ENCODE results near the gene CD300C.
"Not testable (repeated sequence)": the region's sequence is repeated elsewhere in the genome, so short reads cannot be mapped to it uniquely, and the experiment has no call there.

The CD300C gene

GRCh38 chr17:74508156-74508555, 37.8 kb downstream of the CD300C start:
- Histone ChIP-seq H3K9me3 (ENCODE audit: control insufficient read depth, insufficient read depth, low read length) (no peaks in the 10 kb centered on the region), H3K4me3 (ENCODE audit: low read depth, low read length) (no peak overlapping the region), H3K36me3 (ENCODE audit: control insufficient read depth, insufficient read depth, low read length) (no peaks in the 10 kb centered on the region), H3K9ac (ENCODE audit: low read depth, low read length) (no peak overlapping the region), H3K4me1 (ENCODE audit: control insufficient read depth, insufficient read depth, low read length) (no peaks in the 10 kb centered on the region), H3K27ac (ENCODE audit: low read depth, low read length) (no peak overlapping the region), H3K27me3 (ENCODE audit: control insufficient read depth, insufficient read depth, low read length) (no peaks in the 10 kb centered on the region)

GRCh38 chr17:74503949-74504348, 42.0 kb downstream of the CD300C start:
- H3K9ac ChIP-seq (ENCODE audit: low read depth, low read length); H3K27me3 ChIP-seq (ENCODE audit: control insufficient read depth, insufficient read depth, low read length); H3K9me3 ChIP-seq (ENCODE audit: control insufficient read depth, insufficient read depth, low read length); H3K4me3 ChIP-seq (ENCODE audit: low read depth, low read length); H3K36me3 ChIP-seq (ENCODE audit: control insufficient read depth, insufficient read depth, low read length); H3K4me1 ChIP-seq (ENCODE audit: control insufficient read depth, insufficient read depth, low read length); H3K27ac ChIP-seq (ENCODE audit: low read depth, low read length): not testable (repeated sequence)

- H3K36me3 ChIP-seq (ENCODE audit: control insufficient read depth, insufficient read depth, low read length) = no peaks in the 10 kb centered on the region
- no peak overlapping the region for H3K4me3 ChIP-seq (ENCODE audit: low read depth, low read length)
- no peaks in the 10 kb centered on the region for H3K27me3 ChIP-seq (ENCODE audit: control insufficient read depth, insufficient read depth, low read length)
- no peaks in the 10 kb centered on the region for H3K9me3 ChIP-seq (ENCODE audit: control insufficient read depth, insufficient read depth, low read length)
- no peak overlapping the region for H3K27ac ChIP-seq (ENCODE audit: low read depth, low read length)
- no peaks in the 10 kb centered on the region for H3K4me1 ChIP-seq (ENCODE audit: control insufficient read depth, insufficient read depth, low read length)
- no peak overlapping the region for H3K9ac ChIP-seq (ENCODE audit: low read depth, low read length)
These were observed 43.1 kb downstream of the CD300C start for GRCh38 chr17:74502861-74503260.

- H3K36me3 ChIP-seq (ENCODE audit: control insufficient read depth, insufficient read depth, low read length) = no peaks in the 10 kb centered on the region
- no peak overlapping the region for H3K27ac ChIP-seq (ENCODE audit: low read depth, low read length)
- H3K9me3 ChIP-seq (ENCODE audit: control insufficient read depth, insufficient read depth, low read length) = no peaks in the 10 kb centered on the region
- no peak overlapping the region for H3K4me3 ChIP-seq (ENCODE audit: low read depth, low read length)
- no peaks in the 10 kb centered on the region for H3K4me1 ChIP-seq (ENCODE audit: control insufficient read depth, insufficient read depth, low read length)
- H3K27me3 ChIP-seq (ENCODE audit: control insufficient read depth, insufficient read depth, low read length) = no peaks in the 10 kb centered on the region
- no peak overlapping the region for H3K9ac ChIP-seq (ENCODE audit: low read depth, low read length)
These were observed 45.9 kb downstream of the CD300C start for GRCh38 chr17:74499992-74500391.

- Histone ChIP-seq H3K4me1 (ENCODE audit: control insufficient read depth, insufficient read depth, low read length) (no peaks in the 10 kb centered on the region), H3K9me3 (ENCODE audit: control insufficient read depth, insufficient read depth, low read length) (no peaks in the 10 kb centered on the region), H3K36me3 (ENCODE audit: control insufficient read depth, insufficient read depth, low read length) (no peaks in the 10 kb centered on the region), H3K27ac (ENCODE audit: low read depth, low read length) (no peak overlapping the region), H3K9ac (ENCODE audit: low read depth, low read length) (no peak overlapping the region), H3K27me3 (ENCODE audit: control insufficient read depth, insufficient read depth, low read length) (no peaks in the 10 kb centered on the region), H3K4me3 (ENCODE audit: low read depth, low read length) (no peak overlapping the region)
These were observed 48.4 kb downstream of the CD300C start for GRCh38 chr17:74497471-74497870.

GRCh38 chr17:74493331-74493833, 52.5 kb downstream of the CD300C start:
- H3K4me3 ChIP-seq (ENCODE audit: low read depth, low read length) = no peak overlapping the region
- H3K27me3 ChIP-seq (ENCODE audit: control insufficient read depth, insufficient read depth, low read length) = no peaks in the 10 kb centered on the region
- no peaks in the 10 kb centered on the region for H3K4me1 ChIP-seq (ENCODE audit: control insufficient read depth, insufficient read depth, low read length)
- H3K27ac ChIP-seq (ENCODE audit: low read depth, low read length) = no peak overlapping the region
- H3K9me3 ChIP-seq (ENCODE audit: control insufficient read depth, insufficient read depth, low read length) = no peaks in the 10 kb centered on the region
- H3K36me3 ChIP-seq (ENCODE audit: control insufficient read depth, insufficient read depth, low read length) = no peaks in the 10 kb centered on the region
- no peak overlapping the region for H3K9ac ChIP-seq (ENCODE audit: low read depth, low read length)

GRCh38 chr17:74491626-74492025, 54.3 kb downstream of the CD300C start:
- no peaks in the 10 kb centered on the region for H3K36me3 ChIP-seq (ENCODE audit: control insufficient read depth, insufficient read depth, low read length)
- H3K27ac ChIP-seq (ENCODE audit: low read depth, low read length) = no peak overlapping the region
- no peaks in the 10 kb centered on the region for H3K4me1 ChIP-seq (ENCODE audit: control insufficient read depth, insufficient read depth, low read length)
- no peak overlapping the region for H3K9ac ChIP-seq (ENCODE audit: low read depth, low read length)
- no peak overlapping the region for H3K4me3 ChIP-seq (ENCODE audit: low read depth, low read length)
- no peaks in the 10 kb centered on the region for H3K9me3 ChIP-seq (ENCODE audit: control insufficient read depth, insufficient read depth, low read length)
- no peaks in the 10 kb centered on the region for H3K27me3 ChIP-seq (ENCODE audit: control insufficient read depth, insufficient read depth, low read length)
